ENCODE measurements around the gene SORBS1.

The SORBS1 gene

GRCh38 chr10:95544783-95545500 lies 16.2 kb downstream of the SORBS1 start:
- no peak for TF ChIP-seq CTCF (IDR thresholded peaks at IDR 0.05; ENCODE audit: low read depth, low read length)
- H3K4me3 ChIP-seq (replicated peaks in 1 of 2; ENCODE audit: low read depth in 2 of 2, low read length in 2 of 2), result no peak overlapping the region
- no peak for DNase-seq (ENCODE audit: low read depth in 2 of 2)

GRCh38 chr10:95543459-95543858 lies 17.7 kb downstream of the SORBS1 start:
- TF ChIP-seq CTCF (IDR thresholded peaks at IDR 0.05; ENCODE audit: low read depth, low read length), result no peak
- no peak overlapping the region for H3K4me3 ChIP-seq (replicated peaks in 1 of 2; ENCODE audit: low read depth in 2 of 2, low read length in 2 of 2)
- DNase-seq (ENCODE audit: low read depth in 2 of 2), result no peak

- H3K4me3 ChIP-seq (replicated peaks in 1 of 2; ENCODE audit: low read depth in 2 of 2, low read length in 2 of 2), result no peak overlapping the region
- no peak for DNase-seq (ENCODE audit: low read depth in 2 of 2)
These were observed 18.4 kb downstream of the SORBS1 start for GRCh38 chr10:95542761-95543160.

GRCh38 chr10:95542330-95542729 lies 18.8 kb downstream of the SORBS1 start:
- no peak for TF ChIP-seq CTCF (IDR thresholded peaks at IDR 0.05; ENCODE audit: low read depth, low read length)
- no peak for DNase-seq (ENCODE audit: low read depth in 2 of 2)
- no peak overlapping the region for H3K4me3 ChIP-seq (replicated peaks in 1 of 2; ENCODE audit: low read depth in 2 of 2, low read length in 2 of 2)

More at GRCh38 chr10:95542761-95543160, 18.4 kb downstream of the SORBS1 start:
- TF ChIP-seq CTCF (IDR thresholded peaks at IDR 0.05; ENCODE audit: low read depth, low read length), result no peak

- no peak for DNase-seq (ENCODE audit: low read depth in 2 of 2)
- H3K4me3 ChIP-seq (replicated peaks in 1 of 2; ENCODE audit: low read depth in 2 of 2, low read length in 2 of 2), result no peak overlapping the region
- no peak for TF ChIP-seq CTCF (IDR thresholded peaks at IDR 0.05; ENCODE audit: low read depth, low read length)
These were observed 20.6 kb downstream of the SORBS1 start for GRCh38 chr10:95540514-95541052.

- no peak for TF ChIP-seq CTCF (IDR thresholded peaks at IDR 0.05; ENCODE audit: low read depth, low read length)
- H3K4me3 ChIP-seq (replicated peaks in 1 of 2; ENCODE audit: low read depth in 2 of 2, low read length in 2 of 2), result no peak overlapping the region
- DNase-seq (ENCODE audit: low read depth in 2 of 2), result no peak
These were observed 21.4 kb downstream of the SORBS1 start for GRCh38 chr10:95539560-95540284.

Measured in cardiac fibroblast (primary cell).